Lower leg skin (tissue), 4 donors: Measurements from ENCODE around the gene TALDO1. TPM values are rescaled to one million over a fixed set of nuclear protein-coding genes. Genes with fewer than 3 reads are reported as not detected.

ENCODE experiments used
- DNase-seq, 2 donors: peaks; one replicate each; pipeline ENCODE4 v3.0.0-alpha.2; 2019; ENCODE audit warnings: low spot score in 2 of 2
- H3K4me3 ChIP-seq: fragments of 200-600 bp; sonication (generic); 2 replicates; pipeline ENCODE4 v1.5.1; 2017; ENCODE audit warnings: mild to moderate bottlenecking, low read depth; ENCODE audit not compliant: poor library complexity, severe bottlenecking
- POLR2A ChIP-seq, 2 donors: fragments of 450-650 bp; IDR thresholded peaks; one replicate each; pipeline ENCODE4 v1.6.1; 2016 to 2017; ENCODE audit warnings: antibody characterized with exemption in 2 of 2, mild to moderate bottlenecking in 1 of 2, moderate library complexity in 1 of 2
- WGBS, 2 donors: methylation state at CpG; one replicate each; pipeline ENCODE4 v1.1.5; 2018; 5-methylcytosine and 5-hydroxymethylcytosine counted together
- intact Hi-C: fragments of 100-400 bp; cut with DNase I; formaldehyde crosslinking; loops from one replicate; pipeline ENCODE4 v1.15.0; 2023; ENCODE audit warnings: low total_unique reads
- total RNA-seq, 4 donors: library from RNA; depleted of rRNA; stranded (reverse); fragments of >200 nt; gene quantifications; one replicate each; pipeline ENCODE4 v1.1.0, GENCODE V29; 2016
- TF ChIP-seq, protein P1 (sequence below), 3 donors: fragments of 450-650 bp; IDR thresholded peaks; one replicate each; pipeline ENCODE4 v1.5.1; 2016; ENCODE audit warnings: antibody characterized with exemption in 3 of 3, mild to moderate bottlenecking in 3 of 3, moderate library complexity in 2 of 3

The TALDO1 gene
- total RNA-seq, 4 donors from 2014 or later: 167 to 249 (median 183) TPM

DNA sequence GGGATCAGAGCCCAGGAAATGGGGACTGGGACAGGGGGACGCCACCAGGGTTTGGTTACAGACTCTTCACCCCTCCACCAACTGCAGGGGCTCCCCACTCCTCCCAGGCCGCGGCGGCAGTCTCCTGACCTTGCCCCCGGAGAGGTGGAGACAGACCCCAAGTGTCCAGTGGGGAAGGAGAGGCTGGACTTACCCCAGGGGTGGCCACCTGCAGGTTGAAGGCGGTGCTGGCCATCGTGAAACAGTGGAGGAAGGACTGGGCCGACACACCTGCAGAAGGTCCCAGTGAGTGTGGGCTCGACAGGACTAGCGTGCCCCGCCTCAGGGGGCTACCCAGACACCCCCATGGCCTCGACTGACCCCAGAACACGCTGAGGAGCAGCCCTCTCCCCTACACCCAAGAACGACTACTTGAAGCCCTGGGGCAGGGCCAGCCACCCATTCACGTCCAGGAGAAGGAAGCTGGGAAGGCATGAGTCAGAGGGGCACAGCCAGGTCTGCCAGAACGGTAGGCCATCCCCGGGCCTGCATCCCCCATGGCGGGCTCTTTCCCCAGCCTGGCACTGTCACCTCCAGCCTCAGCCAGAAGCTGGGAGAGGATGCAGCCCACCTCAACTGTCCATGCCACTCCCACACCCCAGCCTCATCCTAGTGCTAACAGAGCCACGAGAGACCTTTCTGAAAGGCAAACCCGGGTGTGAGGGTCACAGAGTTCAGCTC is 27.8 kb downstream of the TALDO1 start:
- H3K4me3 ChIP-seq: no peak overlapping the region
- intact Hi-C loops: no loop called here
- DNase-seq: peak in 1 of 2 donors; percentile 76
- TF ChIP-seq, protein P1, sequence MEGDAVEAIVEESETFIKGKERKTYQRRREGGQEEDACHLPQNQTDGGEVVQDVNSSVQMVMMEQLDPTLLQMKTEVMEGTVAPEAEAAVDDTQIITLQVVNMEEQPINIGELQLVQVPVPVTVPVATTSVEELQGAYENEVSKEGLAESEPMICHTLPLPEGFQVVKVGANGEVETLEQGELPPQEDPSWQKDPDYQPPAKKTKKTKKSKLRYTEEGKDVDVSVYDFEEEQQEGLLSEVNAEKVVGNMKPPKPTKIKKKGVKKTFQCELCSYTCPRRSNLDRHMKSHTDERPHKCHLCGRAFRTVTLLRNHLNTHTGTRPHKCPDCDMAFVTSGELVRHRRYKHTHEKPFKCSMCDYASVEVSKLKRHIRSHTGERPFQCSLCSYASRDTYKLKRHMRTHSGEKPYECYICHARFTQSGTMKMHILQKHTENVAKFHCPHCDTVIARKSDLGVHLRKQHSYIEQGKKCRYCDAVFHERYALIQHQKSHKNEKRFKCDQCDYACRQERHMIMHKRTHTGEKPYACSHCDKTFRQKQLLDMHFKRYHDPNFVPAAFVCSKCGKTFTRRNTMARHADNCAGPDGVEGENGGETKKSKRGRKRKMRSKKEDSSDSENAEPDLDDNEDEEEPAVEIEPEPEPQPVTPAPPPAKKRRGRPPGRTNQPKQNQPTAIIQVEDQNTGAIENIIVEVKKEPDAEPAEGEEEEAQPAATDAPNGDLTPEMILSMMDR (IDR thresholded peaks at IDR 0.05): no peak
- no peak for TF ChIP-seq POLR2A (IDR thresholded peaks at IDR 0.05)
- WGBS, 2 donors: 53 to 67% methylated on average over 13 to 20 of the region's 20 CpGs

DNA sequence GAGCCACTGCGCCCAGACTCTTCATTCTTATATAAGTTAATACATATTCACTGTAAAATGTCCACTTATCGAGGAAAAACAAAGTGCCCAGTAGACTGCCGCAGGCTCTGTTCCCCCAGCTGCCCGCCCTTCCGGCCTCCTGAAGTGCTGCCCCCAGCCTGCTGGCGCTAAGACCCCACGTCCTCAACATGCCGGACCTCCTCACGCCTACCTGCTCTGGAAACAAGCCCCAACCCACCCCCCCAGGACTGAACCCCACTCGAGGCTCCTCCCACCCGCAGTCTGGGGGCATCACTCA is 28.9 kb downstream of the TALDO1 start:
- 35 to 37% methylated on average over 11 of the region's 11 CpGs for WGBS, 2 donors
- intact Hi-C loops: no loop called here
- DNase-seq: no peak
- H3K4me3 ChIP-seq: peak overlapping the region; percentile 87
- TF ChIP-seq, protein P1 (IDR thresholded peaks at IDR 0.05): no peak
- no peak for TF ChIP-seq POLR2A (IDR thresholded peaks at IDR 0.05)

DNA sequence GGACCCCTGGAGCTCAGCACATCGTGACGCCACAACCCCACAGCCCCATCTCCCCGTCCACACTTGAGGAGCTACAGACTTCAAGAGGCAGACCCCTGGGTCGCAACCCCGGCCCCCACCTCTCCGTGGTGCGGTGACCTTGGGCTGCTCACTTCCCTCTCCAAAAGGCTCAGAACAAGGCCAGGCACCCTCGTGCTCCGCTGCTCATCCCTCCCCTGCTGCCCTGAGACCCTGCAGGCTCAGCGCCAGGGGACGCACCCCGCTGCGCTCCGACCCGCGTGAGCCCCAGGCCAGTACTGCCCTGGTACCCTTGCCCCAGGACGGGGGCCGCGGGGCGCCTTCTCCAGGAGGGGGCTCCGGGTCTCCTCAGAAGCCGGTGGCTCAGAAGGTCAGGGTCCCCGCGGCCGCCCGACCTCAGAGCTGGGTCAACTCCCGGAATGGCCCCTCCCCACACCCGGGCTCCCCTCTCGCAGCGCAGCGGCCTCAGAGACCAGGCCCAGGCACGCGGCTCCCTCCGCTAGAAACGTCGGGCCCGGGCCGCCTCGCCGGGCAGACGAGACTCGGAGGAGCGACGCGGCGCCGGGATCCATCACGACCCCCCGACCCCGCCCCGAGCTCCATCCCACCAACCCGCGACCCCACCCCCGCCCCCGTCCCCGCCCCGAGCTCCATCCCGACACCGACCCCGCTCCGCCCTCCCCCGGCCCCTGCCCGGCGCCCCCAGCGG is 29.5 kb downstream of the TALDO1 start:
- DNase-seq: peak in 1 of 2 donors; percentile 90
- H3K4me3 ChIP-seq: peak overlapping the region; percentile 87
- no peak for TF ChIP-seq POLR2A (IDR thresholded peaks at IDR 0.05)
- TF ChIP-seq, protein P1 (IDR thresholded peaks at IDR 0.05): no peak
- intact Hi-C loops: no loop called here
- 1% methylated on average over 13 to 20 of the region's 65 CpGs for WGBS, 2 donors

DNA sequence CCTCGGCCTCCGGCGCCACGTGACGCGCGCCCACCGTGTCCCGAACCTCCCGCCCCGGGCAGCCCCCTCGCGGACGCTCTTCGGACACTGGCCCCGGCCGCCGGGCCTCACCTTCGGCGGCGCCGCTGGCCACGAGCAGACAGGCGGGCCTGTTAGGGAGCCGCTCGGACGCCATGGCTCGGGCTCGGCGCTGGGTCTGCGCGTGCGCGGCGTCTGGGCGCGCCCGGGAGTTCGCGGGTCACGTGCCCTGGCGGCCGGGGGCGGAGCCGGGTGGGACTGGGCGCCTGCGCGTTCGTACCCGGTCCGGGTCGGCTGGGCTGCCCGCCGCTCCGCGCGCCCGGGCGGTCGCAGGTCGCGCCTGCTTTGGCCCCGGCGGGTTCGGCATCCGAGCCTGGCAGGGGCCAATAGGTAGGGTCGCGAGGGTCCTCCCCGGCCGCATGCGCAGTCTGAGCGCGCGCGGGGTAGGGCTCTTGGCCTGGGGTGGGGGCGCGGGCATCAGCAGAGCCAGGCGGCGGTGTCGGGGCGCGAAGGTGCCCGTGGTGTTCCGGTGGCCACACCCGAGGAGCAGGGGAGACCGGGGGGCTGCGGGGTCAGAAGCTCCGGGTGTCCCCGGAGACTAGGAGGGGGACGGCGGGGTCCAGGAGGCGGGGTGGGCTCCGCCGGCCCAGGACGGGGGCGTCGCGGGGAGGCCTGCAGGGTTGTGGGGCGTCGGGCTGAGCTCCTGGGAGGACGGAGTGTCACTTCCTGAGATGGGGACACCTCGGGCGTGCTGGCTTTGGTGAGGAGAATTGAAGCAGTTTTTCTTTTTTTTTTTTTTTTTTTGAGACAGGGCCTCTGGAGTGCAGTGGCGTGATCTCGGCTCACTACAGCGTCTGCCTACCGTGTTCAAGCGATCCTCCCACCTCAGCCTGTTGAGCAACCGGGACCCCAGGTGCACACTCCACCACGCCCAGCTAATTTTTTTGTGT is 30.3 kb downstream of the TALDO1 start, which contains the start of gene GATD1:
TSS of gene GATD1 (minus strand) at position 200 of the 968 bp plus-strand sequence. CDS start at position 175, 25 bp downstream.
- 2 to 3% methylated on average over 29 to 54 of the region's 110 CpGs for WGBS, 2 donors
- peak within 1 kb of the TSS; percentile 87 for H3K4me3 ChIP-seq
- DNase-seq: peak; percentile 89 to 98
- TF ChIP-seq, protein P1 (IDR thresholded peaks at IDR 0.05): no peak
- peak in 1 of 2 donors; percentile 14 for TF ChIP-seq POLR2A (IDR thresholded peaks at IDR 0.05)
- intact Hi-C loops: no loop called here
